Measurements from ENCODE around the gene CADM1. TPM values are rescaled to one million over a fixed set of nuclear protein-coding genes. Genes with fewer than 3 reads are reported as not detected.

CADM1 gene
- total RNA-seq, 1 donor from 2014 or later, result 51.1 TPM

DNA sequence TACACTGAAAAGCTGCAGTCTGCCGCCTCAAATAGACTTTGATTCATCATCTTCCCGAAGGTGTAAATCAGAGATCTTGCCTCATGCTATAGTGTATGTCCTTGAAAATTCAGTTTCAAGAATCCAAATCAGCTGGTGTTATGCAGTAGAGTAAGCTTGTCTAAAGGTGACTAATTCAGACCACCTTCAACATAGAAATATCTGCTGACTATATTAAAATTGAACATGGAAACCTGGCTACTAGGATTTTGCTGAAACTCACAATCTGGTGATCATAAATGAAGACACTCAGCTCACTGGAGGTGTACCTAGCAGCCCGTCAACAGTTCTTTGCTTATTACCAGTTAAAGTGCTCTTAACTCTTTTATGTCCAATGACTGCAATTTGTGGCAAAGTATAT is 266.6 kb downstream of the CADM1 start:
- no peak overlapping the region for H3K4me3 ChIP-seq
- no peak overlapping the region for H3K27ac ChIP-seq (replicated peaks)
- no peak for TF ChIP-seq CTCF (IDR thresholded peaks at IDR 0.05; ENCODE audit: borderline replicate concordance)
- no peaks in the 10 kb centered on the region for H3K27me3 ChIP-seq (ENCODE audit: low read depth)
- intact Hi-C loops (cut with micrococcal nuclease), result no loop called here
- DNase-seq, result no peak
- H3K9me3 ChIP-seq (replicated peaks), result no peaks in the 10 kb centered on the region
- H3K4me1 ChIP-seq, result no peaks in the 10 kb centered on the region
- no peaks in the 10 kb centered on the region for H3K36me3 ChIP-seq

DNA sequence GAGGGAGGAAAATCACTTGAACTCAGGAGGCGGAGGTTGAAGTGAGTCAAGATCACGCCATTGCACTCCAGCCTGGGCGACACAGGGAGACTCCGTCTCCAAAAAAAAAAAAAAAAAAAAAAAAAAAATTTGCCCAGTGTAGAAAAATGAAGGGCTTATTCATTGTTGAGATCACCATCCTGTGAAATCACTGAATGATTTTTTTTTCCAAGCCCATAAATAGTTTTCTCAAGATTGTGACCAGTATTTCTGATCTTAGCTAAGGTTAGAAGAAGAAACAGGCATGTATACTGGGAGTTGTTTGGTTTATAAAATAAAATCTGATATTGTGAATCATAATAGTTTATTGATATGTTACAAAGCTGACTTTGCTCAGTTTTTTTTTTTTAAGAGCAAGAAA is 269.4 kb downstream of the CADM1 start:
- H3K9me3 ChIP-seq (replicated peaks), result no peaks in the 10 kb centered on the region
- intact Hi-C loops (cut with micrococcal nuclease), result no loop called here
- no peak for DNase-seq
- no peaks in the 10 kb centered on the region for H3K27me3 ChIP-seq (ENCODE audit: low read depth)
- H3K4me1 ChIP-seq, result no peaks in the 10 kb centered on the region
- H3K36me3 ChIP-seq, result peaks cover 9% of the 10 kb centered on the region
- H3K4me3 ChIP-seq, result no peak overlapping the region
- TF ChIP-seq CTCF (IDR thresholded peaks at IDR 0.05; ENCODE audit: borderline replicate concordance), result no peak
- H3K27ac ChIP-seq (replicated peaks), result no peak overlapping the region

- intact Hi-C loops (cut with micrococcal nuclease), result no loop called here
- peaks cover 12% of the 10 kb centered on the region for H3K36me3 ChIP-seq
- H3K4me1 ChIP-seq, result peaks cover 12% of the 10 kb centered on the region
- no peak for TF ChIP-seq CTCF (IDR thresholded peaks at IDR 0.05; ENCODE audit: borderline replicate concordance)
- H3K9me3 ChIP-seq (replicated peaks), result no peaks in the 10 kb centered on the region
- no peak for DNase-seq
- no peaks in the 10 kb centered on the region for H3K27me3 ChIP-seq (ENCODE audit: low read depth)
- H3K27ac ChIP-seq (replicated peaks), result no peak overlapping the region
- H3K4me3 ChIP-seq, result no peak overlapping the region
Observed at GRCh38 chr11:115226556-115226955, 277.7 kb downstream of the CADM1 start.

DNA sequence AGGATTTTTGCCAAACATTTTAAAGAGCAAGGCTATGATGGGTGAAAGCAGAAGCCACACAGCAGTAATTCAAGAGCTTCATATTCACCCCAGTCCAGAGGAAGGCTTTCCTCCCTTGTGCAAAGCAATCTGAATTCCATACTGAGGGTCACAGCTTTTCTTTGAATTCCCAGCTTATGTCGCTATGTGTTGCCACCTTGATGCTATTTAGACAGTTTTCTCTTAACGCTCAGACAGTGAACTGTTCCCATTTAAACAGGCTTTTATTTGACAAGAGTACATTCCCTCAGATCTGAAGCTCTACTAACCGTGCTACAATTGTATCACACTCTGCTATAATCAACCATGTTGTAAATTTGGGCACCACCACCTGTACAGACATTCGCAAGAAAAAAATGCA is 279.7 kb downstream of the CADM1 start:
- intact Hi-C loops (cut with micrococcal nuclease), result no loop called here
- Histone ChIP-seq H3K27ac (replicated peaks) (no peak overlapping the region), H3K27me3 (ENCODE audit: low read depth) (no peaks in the 10 kb centered on the region), H3K4me3 (no peak overlapping the region), H3K4me1 (peaks cover 31% of the 10 kb centered on the region), H3K9me3 (replicated peaks) (no peaks in the 10 kb centered on the region), H3K36me3 (peaks cover 3% of the 10 kb centered on the region)
- DNase-seq, result no peak
- no peak for TF ChIP-seq CTCF (IDR thresholded peaks at IDR 0.05; ENCODE audit: borderline replicate concordance)

DNA sequence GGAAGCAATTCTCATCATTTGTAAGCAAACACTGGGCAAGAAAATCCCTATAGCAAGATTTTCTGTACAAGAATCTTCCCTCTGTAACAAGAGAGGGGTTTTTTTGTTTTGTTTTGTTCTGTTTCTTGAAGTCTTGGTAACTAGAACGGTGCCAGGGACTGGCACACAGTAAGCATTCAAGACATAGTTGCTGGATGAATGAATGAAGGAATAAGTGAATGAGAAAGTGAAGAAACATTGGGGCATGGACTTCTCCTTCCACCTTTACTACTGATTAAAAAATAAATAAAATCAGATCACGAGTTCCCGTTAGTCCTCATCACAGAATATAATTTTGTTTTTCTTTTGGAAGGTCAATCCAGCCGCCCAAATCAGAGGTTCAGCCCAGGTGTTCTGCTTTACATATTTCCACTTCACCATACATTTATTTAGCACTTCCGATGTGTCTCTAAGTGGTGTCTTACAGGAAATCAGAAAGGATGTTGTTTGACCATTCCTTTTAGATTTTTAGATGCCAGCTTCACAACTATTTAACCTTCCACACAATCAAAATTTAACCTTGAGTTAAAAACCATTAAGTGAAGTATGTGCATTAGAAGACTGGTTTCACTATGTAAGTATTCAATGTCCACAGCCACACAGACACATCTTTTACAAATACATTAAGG is 281.2 kb downstream of the CADM1 start:
- Histone ChIP-seq H3K4me3 (no peak overlapping the region), H3K27ac (replicated peaks) (no peak overlapping the region), H3K9me3 (replicated peaks) (no peaks in the 10 kb centered on the region), H3K36me3 (no peaks in the 10 kb centered on the region), H3K4me1 (peaks cover 43% of the 10 kb centered on the region), H3K27me3 (ENCODE audit: low read depth) (no peaks in the 10 kb centered on the region)
- DNase-seq, result no peak
- no peak for TF ChIP-seq CTCF (IDR thresholded peaks at IDR 0.05; ENCODE audit: borderline replicate concordance)
- intact Hi-C loops (cut with micrococcal nuclease), result no loop called here
